Aorta (tissue), 5 donors: ENCODE measurements around the gene RASA4. TPM values are rescaled to one million over a fixed set of nuclear protein-coding genes. Genes with fewer than 3 reads are reported as not detected.
"Not testable (repeated sequence)": the region's sequence is repeated elsewhere in the genome, so short reads cannot be mapped to it uniquely, and the experiment has no call there.

ENCODE experiments used
- ATAC-seq: fragments of 200-7000 bp; cut with Tn5 transposase; one replicate; pipeline ENCODE4 v1.9.1; 2022; ENCODE audit warnings: moderate library complexity; ENCODE audit not compliant: low FRiP score
- DNase-seq, 2 donors: peaks; one replicate each; pipeline ENCODE4 v3.0.0-alpha.2; 2020
- H3K27ac ChIP-seq, 2 donors: one replicate each; pipeline ENCODE4 v1.5.1; 2013; ENCODE audit warnings: low read length in 2 of 2, mild to moderate bottlenecking in 2 of 2, moderate library complexity in 2 of 2, control low read depth in 1 of 2, inconsistent platforms in 1 of 2, low read depth in 1 of 2
- H3K27me3 ChIP-seq, 2 donors: one replicate each; pipeline ENCODE4 v1.6.1; 2013; ENCODE audit warnings: control low read depth in 1 of 2, low read length in 1 of 2, mild to moderate bottlenecking in 1 of 2, moderate library complexity in 1 of 2; ENCODE audit not compliant: insufficient read depth in 2 of 2, control insufficient read depth in 1 of 2
- H3K36me3 ChIP-seq, 2 donors: one replicate each; pipeline ENCODE4 v1.6.1; 2013; ENCODE audit warnings: control low read depth in 1 of 2, low read length in 1 of 2, mild to moderate bottlenecking in 1 of 2; ENCODE audit not compliant: insufficient read depth in 2 of 2, control insufficient read depth in 1 of 2
- H3K4me1 ChIP-seq, 2 donors: one replicate each; pipeline ENCODE4 v1.6.1; 2013; ENCODE audit warnings: low read length in 2 of 2, control low read depth in 1 of 2, mild to moderate bottlenecking in 1 of 2, moderate library complexity in 1 of 2; ENCODE audit not compliant: insufficient read depth in 2 of 2, control insufficient read depth in 1 of 2
- H3K4me3 ChIP-seq, 2 donors: one replicate each; pipeline ENCODE4 v1.5.1; 2013; ENCODE audit warnings: low read length in 2 of 2, control low read depth in 1 of 2, mild to moderate bottlenecking in 1 of 2
- H3K9me3 ChIP-seq: one replicate; pipeline ENCODE4 v1.6.1; 2013; ENCODE audit warnings: mild to moderate bottlenecking, low read length; ENCODE audit not compliant: control insufficient read depth
- WGBS, 2 donors: extraction: QIAGEN DNeasy Blood & Tissue Kit; methylation state at CpG; one replicate each; pipeline ENCODE4 v1.1.7; 2013; 5-methylcytosine and 5-hydroxymethylcytosine counted together
- intact Hi-C, 2 donors: fragments of 100-400 bp; cut with DNase I; formaldehyde crosslinking; loops; one replicate each; pipeline versions ENCODE4 v1.14.2 to v1.15.0; 2022
- polyA plus RNA-seq, 2 donors: library from polyadenylated mRNA; stranded (reverse); fragments of 200-250 nt; gene quantifications; one replicate each; pipeline ENCODE4 v1.2.3, GENCODE V29; 2013
- total RNA-seq, 2 donors: library from RNA; stranded (reverse); fragmentation: NEBNext Ultra II Directional; extraction: Animal tissue kit (Norgen Biotek cat#: 25700); gene quantifications; one replicate each; pipeline ENCODE4 v1.2.1, GENCODE V29; 2021
- donor health status: healthy with polysubstance abuse.
- donor health status: Bipolar disorder and iron deficiency.
- donor health status: DM: no; HTN: no; CAD: no.
- donor health status: DM: no; HTN: no; CAD: no.
- donor health status: DM: yes; HTN: yes; CAD: no.

Gene RASA4
- total and polyA plus RNA-seq, 4 donors: 19.2 to 354 (median 97.3) TPM

- DNase-seq, H3K4me1 ChIP-seq, H3K4me3 ChIP-seq, H3K27ac ChIP-seq, H3K27me3 ChIP-seq, H3K36me3 ChIP-seq, intact Hi-C loops, H3K9me3 ChIP-seq: not testable (repeated sequence)
- no CpG with 5 or more reads among the region's 68 CpGs for WGBS, 2 donors
- peak; percentile 23 for ATAC-seq
These were observed 22.8 kb downstream of the RASA4 start for GRCh38 chr7:102593637-102594334.

- H3K9me3 ChIP-seq, H3K4me1 ChIP-seq, H3K4me3 ChIP-seq, H3K27me3 ChIP-seq, H3K27ac ChIP-seq, H3K36me3 ChIP-seq, intact Hi-C loops: not testable (repeated sequence)
- DNase-seq (peak; percentile 51 to 55), ATAC-seq (peak; percentile 84)
- WGBS, 2 donors: 39 to 53% methylated on average over 6 of the region's 26 CpGs
These were observed 24.0 kb downstream of the RASA4 start for GRCh38 chr7:102592477-102593019.

GRCh38 chr7:102589857-102590256 lies 26.7 kb downstream of the RASA4 start:
- H3K4me3 ChIP-seq, H3K27ac ChIP-seq, H3K27me3 ChIP-seq, intact Hi-C loops, DNase-seq, H3K4me1 ChIP-seq, H3K9me3 ChIP-seq, H3K36me3 ChIP-seq, ATAC-seq: not testable (repeated sequence)
- WGBS, 2 donors: no CpG with 5 or more reads among the region's 9 CpGs

- WGBS, 2 donors: no CpG with 5 or more reads among the region's 5 CpGs
These were observed 33.1 kb downstream of the RASA4 start for GRCh38 chr7:102583495-102583894.

GRCh38 chr7:102581722-102582121 lies 34.8 kb downstream of the RASA4 start:
- H3K9me3 ChIP-seq, ATAC-seq, H3K27me3 ChIP-seq, intact Hi-C loops, H3K27ac ChIP-seq, H3K36me3 ChIP-seq, H3K4me1 ChIP-seq, DNase-seq, H3K4me3 ChIP-seq: not testable (repeated sequence)
- WGBS, 2 donors: no CpG with 5 or more reads among the region's 5 CpGs

More at GRCh38 chr7:102583495-102583894, 33.1 kb downstream of the RASA4 start:
- H3K4me1 ChIP-seq, ATAC-seq, H3K4me3 ChIP-seq, intact Hi-C loops, H3K27ac ChIP-seq, H3K9me3 ChIP-seq, H3K27me3 ChIP-seq, H3K36me3 ChIP-seq, DNase-seq: not testable (repeated sequence)

- H3K36me3 ChIP-seq, H3K9me3 ChIP-seq, H3K4me1 ChIP-seq, intact Hi-C loops, H3K4me3 ChIP-seq, H3K27ac ChIP-seq, H3K27me3 ChIP-seq: not testable (repeated sequence)
- peak in 1 of 2 donors; percentile 55 for DNase-seq
- WGBS, 2 donors: 81 to 83% methylated on average over 5 of the region's 5 CpGs
- ATAC-seq: peak; percentile 44
These were observed 38.1 kb downstream of the RASA4 start for GRCh38 chr7:102578486-102578885.

GRCh38 chr7:102577315-102578240 lies 39.0 kb downstream of the RASA4 start:
- ATAC-seq: peak; percentile 1
- WGBS, 2 donors: 78 to 80% methylated on average over 6 to 7 of the region's 7 CpGs
- H3K27me3 ChIP-seq, DNase-seq, intact Hi-C loops, H3K9me3 ChIP-seq, H3K36me3 ChIP-seq, H3K4me3 ChIP-seq, H3K4me1 ChIP-seq, H3K27ac ChIP-seq: not testable (repeated sequence)

- ATAC-seq, H3K27me3 ChIP-seq, H3K27ac ChIP-seq, H3K9me3 ChIP-seq, DNase-seq, intact Hi-C loops, H3K36me3 ChIP-seq, H3K4me1 ChIP-seq, H3K4me3 ChIP-seq: not testable (repeated sequence)
- WGBS, 2 donors: no CpG with 5 or more reads among the region's 3 CpGs
These were observed 40.2 kb downstream of the RASA4 start for GRCh38 chr7:102576363-102576762.
